NCI-H1694 (cell line): ENCODE measurements around the gene RAF1.
A peak's percentile ranks its signal among the peaks of the same experiment; 100 is the strongest.
"Not testable (repeated sequence)": the region's sequence is repeated elsewhere in the genome, so short reads cannot be mapped to it uniquely, and the experiment has no call there.

Source experiments
- DNase-seq: peaks from one replicate; lab custom pipeline; 2025; lab: John Stamatoyannopoulos, UW

The RAF1 gene

GRCh38 chr3:12558706-12559105, 105.2 kb downstream of the RAF1 start:
- DNase-seq, result no peak

GRCh38 chr3:12557473-12558100, 106.3 kb downstream of the RAF1 start:
- no peak for DNase-seq

DNA sequence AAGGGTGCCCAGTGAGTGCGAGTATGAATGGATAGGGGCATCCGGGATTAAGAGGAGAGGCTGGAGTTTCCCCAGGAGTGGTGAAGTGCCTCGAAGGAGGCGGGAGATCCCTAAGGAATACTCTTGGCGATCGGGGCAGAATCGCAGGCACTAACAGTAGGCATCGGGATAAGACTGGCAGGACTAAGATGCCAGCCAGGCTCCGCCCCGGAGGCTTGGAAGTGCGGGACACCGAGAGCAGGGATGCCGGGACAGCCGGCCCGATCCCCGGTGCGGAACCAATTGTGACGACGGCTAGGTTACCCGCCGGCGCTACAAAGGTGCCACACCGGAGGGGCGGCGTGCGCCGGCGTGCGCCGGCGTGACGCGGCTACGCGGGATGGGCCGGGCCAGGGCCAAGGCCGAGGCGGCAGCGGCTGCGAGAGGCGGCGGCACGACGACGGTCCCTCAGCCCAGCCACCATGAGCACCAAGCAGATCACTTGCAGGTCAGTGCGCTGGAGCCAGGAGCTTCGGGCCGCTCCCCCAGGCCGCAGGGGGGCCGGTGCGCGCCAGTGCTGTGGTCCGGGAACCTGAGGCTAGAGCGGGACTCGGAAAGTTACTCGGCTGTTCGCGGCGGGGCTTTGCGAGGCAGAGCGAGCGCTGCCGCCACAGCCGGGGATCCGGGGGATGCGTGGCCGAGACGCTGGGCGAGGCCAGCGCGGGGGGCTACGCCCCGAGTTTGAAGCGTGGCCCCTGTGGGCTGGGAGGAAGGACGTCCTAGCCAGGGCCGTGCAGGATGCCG, 107.0 kb downstream of the RAF1 start, which contains the start of gene MKRN2:
Gene MKRN2 (plus strand): TSS at position 398 of the 783 bp plus-strand sequence. CDS start 64 bp downstream, at position 462.
- DNase-seq, result peak; percentile 25

GRCh38 chr3:12556314-12556689, 107.6 kb downstream of the RAF1 start:
- DNase-seq, result no peak

GRCh38 chr3:12553921-12554391, 110.0 kb downstream of the RAF1 start:
- no peak for DNase-seq

DNA sequence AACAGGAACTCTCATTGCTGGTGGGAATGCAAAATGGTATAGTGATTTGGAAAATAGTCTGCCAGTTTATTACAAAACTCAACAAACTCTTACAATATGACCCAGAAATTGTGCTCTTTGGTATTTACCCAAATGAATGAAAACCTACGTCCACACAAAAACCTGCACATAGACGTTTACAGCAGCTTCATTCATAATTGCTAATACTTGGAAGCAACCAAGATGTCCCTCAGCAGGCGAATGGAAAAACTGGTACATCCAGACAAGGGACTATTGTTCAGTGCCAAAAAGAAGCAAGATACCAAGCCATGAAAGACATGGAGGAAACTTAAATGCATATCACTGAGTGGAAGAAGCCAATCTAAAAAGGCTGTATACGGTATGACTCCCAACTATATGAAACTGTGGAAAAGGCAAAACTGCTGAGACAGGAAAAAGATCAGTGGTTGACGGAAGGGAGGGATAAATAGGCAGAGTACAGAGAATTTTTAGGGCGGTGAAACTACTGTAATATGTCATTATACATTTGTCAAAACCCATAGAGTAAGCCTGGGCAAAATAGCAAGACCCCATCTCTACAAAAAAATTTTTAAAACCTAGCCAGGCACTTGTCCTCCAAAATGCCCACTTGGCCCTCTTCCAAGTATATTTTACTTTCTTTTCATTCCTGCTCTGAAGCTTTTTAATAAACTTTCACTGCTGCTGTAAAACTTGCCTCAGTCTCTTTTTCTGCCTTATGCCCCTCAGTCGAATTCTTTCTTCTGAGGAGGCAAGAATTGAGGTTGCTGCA, 113.8 kb downstream of the RAF1 start:
- no peak for DNase-seq

- DNase-seq, result no peak
These were observed 118.5 kb downstream of the RAF1 start, which contains the start of gene MKRN2OS for GRCh38 chr3:12545473-12545791. Gene MKRN2OS, minus strand, starts transcription at chr3:12545499. Its CDS starts 35 bp downstream, at chr3:12545464.

GRCh38 chr3:12544652-12545472, 119.1 kb downstream of the RAF1 start:
- no peak for DNase-seq

GRCh38 chr3:12543497-12543896, 120.4 kb downstream of the RAF1 start:
- DNase-seq, result not testable (repeated sequence)

- no peak for DNase-seq
These were observed 122.3 kb downstream of the RAF1 start for GRCh38 chr3:12541625-12542024.

DNA sequence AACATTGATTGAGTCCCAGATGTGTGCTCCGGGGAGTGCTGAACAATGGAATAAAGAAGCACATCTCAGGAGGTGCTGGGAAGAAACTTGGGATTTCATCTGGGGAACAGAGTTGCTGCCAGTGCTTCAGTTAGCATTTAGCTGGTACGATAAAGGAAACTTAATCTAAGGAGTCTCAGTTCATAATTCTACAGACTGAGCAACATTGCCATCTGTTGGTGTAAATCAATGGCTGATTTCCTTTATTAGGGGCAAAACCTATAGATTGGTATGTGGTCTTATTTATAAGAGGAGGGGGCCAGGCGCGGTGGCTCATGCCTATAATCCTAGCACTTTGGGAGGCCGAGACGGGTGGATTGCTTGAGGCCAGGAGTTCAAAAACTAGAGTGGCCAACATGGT, 127.5 kb downstream of the RAF1 start:
- DNase-seq, result no peak
